Ecto neural progenitor cell (in vitro differentiated cells): Measurements from ENCODE around the gene ZNF211.

Source experiments
- DNase-seq: peaks from one replicate; pipeline ENCODE4 v3.0.0-alpha.2; 2018; ENCODE audit warnings: low spot score

ZNF211 gene

GRCh38 chr19:57656346-57656745, 23.4 kb downstream of the ZNF211 start:
- no peak for DNase-seq

DNA sequence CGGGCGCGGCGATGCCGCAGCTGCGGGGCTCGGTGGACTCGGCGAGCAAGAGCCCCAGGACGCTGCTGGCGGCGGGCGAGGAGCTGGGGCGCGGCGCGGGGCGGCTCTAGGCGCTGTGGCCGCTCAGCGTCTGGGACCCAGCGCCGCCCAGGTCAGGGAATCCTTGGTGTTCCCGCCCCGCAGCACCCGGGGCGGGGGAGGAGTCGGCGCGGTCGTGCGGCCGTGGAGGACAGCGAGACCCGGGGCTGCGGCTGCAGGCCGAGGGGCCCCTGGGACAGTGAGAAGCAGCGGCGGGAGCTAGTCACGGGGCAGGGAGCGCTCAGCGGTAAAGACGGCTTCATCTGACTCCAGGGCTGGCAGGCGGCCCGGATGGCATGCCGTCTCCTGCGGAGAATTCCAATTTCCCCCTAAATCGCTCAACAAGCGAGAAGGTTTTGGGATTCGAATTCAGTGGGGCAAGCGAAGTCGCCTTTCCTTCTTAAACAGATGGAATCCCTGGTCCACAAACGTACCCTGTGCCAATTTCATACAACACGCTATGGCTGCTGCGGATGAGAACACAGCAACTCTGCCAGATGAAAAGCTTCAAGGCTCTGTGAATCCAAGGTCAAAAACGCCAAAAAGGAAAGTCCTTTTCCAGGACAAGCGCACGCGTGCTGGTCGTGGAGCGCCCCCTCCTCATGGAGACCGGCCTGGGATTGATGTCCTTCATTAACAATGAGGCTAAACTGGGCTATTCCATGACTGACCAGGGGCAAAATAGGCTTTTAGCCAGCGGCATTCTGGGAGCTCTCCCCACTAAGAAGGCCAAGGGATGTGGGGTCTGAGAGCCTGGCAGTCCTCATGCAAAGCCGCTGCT, 31.5 kb downstream of the ZNF211 start:
- DNase-seq, result peak; percentile 74

DNA sequence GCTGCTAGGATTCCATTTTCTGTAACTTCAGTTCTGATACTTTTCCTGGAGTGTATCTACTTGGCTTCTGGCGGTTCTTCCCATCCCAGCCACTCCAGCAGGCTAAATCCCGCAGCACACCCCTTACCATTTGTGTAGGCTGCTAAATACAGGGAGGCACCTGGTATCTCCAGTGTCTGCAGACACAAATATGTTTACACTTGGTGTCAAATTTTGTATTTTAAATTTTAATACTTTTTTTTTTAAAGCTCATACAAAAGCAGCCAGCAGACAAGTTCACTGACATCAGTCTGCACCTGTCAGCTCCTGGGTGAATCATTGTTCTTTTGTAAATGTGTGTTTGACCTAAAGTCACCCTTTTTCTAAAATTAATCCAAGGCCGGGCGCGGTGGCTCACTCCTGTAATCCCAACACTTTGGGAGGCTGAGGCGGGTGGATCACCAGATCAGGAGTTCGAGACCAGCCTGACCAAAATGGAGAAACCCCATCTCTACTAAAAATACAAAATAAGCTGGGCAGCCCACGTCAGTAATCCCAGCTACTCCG, 32.4 kb downstream of the ZNF211 start:
- DNase-seq, result no peak

DNA sequence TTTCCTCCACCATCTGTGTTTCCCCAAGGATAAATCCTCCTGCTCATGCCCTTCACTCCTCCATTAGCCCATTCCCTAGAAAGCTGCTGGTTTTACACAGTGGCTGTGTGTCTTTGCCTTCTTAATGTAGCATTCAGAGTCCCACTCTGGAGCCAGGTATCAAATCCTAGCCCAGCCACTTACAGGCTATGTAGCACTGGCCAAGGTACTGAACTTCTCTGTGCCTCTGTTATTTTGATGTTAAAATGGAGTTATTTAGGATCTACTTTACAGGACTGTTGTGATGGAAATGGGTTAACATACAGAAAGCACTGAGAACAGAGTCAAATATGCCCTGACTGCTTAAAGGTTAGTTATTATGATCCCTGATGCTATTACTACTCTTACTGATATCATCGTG, 34.3 kb downstream of the ZNF211 start:
- no peak for DNase-seq

GRCh38 chr19:57668635-57669034, 35.7 kb downstream of the ZNF211 start, which contains the start of gene ZSCAN4:
TSS of gene ZSCAN4 (plus strand) at chr19:57668935. CDS start at chr19:57676146, 7,211 bp downstream.
- DNase-seq, result no peak

- no peak for DNase-seq
These were observed 38.3 kb downstream of the ZNF211 start for GRCh38 chr19:57671124-57671895.

- DNase-seq, result no peak
These were observed 39.5 kb downstream of the ZNF211 start for GRCh38 chr19:57672466-57672865.

GRCh38 chr19:57675881-57676280, 42.9 kb downstream of the ZNF211 start:
- DNase-seq, result no peak

DNA sequence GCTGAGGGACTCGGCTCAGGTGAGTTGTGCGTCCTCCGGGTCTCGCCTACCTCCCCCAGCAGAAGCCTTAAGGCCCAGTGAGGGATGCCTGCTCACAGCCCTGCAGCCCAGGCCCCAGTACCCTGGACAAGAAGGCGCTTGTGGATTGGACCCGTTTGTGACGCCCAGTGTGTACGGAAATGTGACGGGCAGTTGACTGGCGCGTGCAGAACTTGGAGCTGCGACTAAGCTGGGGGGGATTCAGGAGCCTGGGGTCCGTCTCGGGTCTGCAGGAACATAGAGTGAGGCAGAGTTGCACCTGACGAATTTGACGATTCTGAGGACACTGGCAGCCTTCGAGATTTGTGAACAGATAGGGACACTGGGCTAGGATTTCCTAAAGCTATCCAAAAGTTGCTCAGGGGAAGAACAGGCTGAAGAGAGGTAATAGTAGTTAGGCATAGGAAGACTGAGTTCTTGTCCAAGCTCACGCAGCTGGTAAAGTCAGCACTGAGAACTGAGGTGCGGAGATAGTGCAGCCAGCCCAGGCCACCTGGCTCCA, 49.3 kb downstream of the ZNF211 start:
- no peak for DNase-seq

DNA sequence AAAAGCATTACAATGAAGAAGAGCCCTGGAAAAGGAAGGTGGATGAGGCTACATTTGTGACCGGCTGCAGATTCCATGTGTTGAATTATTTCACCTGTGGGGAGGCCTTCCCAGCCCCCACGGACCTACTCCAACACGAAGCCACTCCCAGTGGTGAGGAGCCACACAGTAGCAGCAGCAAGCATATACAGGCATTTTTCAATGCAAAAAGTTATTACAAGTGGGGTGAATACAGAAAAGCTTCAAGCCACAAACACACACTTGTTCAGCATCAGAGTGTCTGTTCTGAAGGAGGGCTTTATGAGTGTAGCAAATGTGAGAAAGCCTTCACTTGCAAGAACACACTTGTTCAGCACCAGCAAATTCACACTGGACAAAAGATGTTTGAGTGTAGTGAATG, 53.8 kb downstream of the ZNF211 start:
- DNase-seq, result no peak

GRCh38 chr19:57687363-57688010, 54.5 kb downstream of the ZNF211 start:
- no peak for DNase-seq

DNA sequence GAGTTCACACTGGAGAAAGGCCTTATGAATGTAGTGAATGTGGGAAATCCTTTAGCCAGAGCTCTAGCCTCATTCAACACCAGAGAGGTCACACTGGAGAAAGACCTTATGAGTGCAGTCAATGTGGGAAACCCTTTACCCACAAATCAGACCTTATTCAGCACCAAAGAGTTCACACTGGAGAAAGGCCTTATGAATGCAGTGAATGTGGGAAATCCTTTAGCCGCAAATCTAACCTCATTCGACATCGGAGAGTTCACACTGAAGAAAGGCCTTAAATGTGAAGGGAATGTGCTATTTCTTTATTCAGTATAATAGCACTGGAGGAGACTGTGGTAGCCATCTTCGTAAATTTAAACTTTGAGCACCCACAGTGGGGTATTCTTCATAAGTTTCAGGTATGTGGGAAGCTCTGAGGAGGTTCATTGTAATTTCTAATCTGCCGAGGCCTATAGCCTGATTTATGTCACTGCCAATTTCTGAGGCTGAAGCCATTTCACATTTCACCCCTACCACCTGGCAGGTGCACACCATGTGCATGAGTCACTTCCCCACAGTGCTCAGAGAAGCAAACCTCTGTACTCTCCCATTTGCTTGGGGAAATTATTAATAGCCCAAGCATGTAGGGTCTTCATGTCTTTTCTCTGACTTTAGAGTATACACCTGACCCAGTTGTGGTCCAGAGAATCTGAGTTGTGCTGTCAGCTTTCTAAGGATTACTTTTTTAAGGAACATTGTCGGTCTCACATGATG, 55.2 kb downstream of the ZNF211 start:
- DNase-seq, result no peak

DNA sequence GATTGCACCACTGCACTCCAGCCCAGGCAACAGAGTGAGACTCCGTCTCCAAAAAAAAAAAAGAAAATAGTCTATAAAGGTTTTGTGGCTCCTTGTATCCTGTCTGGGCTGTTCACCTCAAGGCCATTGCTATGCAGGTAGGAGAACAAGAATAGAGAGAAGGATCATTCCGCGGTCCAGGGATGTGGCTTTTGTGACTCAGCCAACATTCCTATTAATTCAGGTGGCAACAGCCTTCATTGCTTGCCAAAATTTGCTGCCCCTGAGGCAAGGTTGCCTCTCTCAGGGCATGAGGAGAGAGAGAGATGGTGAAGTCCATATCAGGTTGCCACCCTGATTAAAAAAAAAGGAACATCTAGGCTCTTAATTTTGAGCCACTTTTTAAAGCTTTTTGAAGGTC, 56.8 kb downstream of the ZNF211 start:
- no peak for DNase-seq
